EH (cell line): ENCODE results near the gene ZMAT5.
"Not testable (repeated sequence)": the region's sequence is repeated elsewhere in the genome, so short reads cannot be mapped to it uniquely, and the experiment has no call there.

Source experiments
- DNase-seq: peaks from one replicate; pipeline ENCODE4 v3.0.0-alpha.2; 2015; ENCODE audit warnings: low read depth

The ZMAT5 gene

DNA sequence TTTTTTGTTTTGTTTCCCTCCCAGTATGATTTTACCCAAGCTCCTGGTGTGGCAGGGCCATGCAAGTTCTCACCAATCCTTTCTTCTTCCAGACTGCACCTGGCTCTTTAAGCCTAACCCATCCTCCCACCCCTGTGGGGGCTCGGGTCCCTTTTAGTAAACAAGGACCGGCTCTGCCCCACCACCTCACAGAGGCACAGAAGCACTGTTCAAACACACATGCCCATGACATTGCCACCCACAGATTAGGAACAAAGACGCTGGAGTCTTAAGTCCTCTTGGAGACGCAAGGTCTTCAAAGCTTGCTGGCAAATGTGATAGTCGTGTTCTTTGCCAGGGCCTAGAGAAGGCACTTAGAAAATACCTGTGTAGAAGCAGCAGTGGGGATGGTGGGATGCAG is 19.2 kb upstream of the ZMAT5 start:
- no peak for DNase-seq

DNA sequence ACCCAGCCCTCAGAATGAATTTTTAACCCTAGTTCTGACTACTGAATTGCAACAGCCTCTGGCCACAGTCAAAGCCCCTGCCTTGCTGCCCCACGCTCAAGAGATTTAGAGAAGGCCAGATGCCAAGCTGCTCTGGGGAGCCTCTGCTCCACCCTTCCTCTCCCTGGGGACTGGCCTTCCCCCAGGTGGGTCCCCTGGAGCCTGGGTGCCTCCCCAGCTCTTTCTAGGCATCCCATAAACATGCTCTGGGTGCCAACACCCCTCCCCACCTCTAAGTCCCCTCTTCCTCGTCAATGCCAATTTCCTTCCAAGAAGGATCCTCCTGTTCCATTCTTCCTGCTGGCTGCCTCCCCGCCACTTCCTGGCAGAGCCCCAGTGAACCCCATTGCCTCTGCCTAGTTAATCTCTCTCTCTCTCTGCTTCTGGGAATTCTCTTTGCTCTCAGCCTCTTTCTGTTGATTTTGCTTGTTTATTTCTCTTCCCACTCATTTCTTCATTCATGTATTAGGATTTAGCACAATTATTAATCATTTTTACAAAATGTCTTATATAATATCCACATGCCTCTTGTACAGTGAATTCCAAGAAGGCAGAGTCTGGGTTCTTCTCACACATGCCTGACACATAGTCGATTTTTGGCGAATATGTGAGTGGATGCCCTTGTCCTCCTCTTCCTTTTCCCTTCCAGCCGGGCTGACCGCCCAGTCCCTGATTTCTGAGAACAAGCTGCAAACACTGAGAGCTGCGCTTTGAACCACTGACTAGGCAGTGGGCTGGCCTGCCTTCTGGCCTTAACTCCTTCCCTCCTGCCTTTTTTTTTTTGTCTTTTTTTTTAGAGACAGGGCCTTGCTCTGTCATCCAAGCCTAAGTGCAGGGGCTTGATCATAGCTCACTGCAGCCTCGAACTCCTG is 17.9 kb upstream of the ZMAT5 start:
- DNase-seq: no peak

DNA sequence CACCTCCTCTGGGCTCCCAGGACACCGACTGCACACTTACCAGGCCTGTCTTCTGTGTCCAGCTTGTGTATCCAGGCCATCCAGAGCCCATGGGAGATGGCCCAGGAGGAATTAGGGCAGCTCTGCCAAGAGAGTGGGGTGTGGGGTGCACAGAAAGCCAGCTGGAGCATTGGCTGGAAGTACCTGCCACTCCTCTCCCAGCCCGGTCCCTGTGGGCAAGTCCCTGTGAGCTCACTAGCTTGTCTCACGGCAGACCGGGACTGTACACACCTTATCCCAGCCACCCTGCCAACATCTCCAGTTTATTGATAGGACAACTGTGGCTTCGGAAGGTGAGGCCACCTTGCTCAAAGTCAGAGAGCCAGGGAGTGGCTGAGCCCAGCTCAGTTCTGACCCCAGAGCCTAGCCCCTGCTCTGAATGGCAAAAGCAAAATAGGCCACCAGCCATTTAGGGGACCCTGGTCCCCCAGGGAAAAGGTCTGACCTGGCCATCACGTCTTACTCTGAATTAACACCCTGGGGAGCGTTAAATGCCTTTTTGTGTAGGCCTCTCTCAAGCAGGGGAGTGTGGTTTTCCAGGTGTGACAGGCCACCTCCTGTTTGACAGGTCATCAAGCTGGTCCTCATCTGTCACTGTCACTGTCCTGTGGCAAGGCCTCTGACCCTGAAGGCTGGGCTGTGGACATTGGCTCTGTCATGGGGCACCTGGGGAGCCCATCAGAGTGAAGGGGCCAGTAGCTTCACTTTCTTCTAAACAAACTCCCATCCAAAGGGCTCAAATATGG is 15.4 kb upstream of the ZMAT5 start:
- peak; percentile 51 for DNase-seq

DNA sequence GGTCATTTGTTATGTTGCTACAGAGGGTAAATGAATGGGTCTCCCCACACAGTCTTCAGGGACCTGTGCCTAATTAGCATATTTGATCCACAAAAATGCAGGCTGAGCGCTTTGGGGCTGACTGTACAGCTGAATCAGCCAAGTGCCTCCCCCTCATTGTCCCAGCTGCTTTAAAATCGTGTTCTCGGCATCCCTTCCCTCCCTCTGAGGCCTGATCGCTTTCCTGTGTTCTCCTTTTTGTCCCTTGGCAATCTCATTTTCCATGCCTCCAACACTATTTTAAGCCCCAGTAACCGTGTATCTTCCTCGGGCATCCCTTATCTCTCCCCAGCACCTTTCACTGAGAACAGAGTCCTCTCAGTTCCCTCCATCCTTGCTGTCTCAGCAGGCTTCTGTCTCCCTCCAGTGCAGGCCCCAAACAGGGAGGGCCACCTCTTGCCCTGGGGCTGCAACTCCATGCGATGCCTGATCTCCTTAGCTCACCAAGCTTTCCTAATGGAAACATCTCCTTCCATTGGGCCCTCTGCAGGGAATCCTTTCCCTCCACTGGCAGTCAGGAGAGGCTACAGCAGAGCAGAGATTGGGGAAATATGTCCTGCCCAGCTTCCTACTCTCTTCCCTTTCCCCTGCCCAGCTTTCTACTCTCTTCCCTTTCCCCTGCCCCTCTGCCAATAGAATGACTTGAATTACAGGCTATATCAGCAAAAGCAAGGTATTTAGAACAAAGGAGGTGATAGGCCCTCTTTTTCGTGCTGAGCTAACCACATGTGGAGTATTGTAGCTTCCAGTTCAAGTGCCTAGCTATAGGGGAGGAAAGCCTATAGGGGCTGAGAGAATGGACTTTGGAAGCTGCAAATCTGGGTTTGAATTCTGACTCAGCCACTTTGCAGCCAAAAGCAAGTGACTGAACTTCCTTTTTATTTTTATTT is 14.2 kb upstream of the ZMAT5 start:
- peak; percentile 90 for DNase-seq

DNA sequence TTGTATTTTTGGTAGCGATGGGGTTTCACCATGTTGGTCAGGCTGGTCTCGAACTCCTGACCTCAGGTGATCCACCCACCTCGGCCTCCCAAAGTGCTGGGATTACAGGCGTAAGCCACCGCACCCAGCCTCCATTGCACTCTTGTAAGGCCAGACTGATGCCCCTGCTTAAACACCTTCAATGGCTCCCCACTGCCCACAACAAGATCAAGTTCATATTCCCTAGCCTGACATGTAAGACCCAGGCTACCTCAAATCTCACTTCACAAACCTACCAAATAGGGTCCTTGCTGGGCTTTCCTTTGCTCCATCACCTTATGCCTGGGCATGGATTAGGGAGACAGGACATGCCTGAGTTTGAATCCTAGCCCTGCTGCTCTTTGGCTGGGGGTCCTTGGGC is 13.4 kb upstream of the ZMAT5 start:
- no peak for DNase-seq

DNA sequence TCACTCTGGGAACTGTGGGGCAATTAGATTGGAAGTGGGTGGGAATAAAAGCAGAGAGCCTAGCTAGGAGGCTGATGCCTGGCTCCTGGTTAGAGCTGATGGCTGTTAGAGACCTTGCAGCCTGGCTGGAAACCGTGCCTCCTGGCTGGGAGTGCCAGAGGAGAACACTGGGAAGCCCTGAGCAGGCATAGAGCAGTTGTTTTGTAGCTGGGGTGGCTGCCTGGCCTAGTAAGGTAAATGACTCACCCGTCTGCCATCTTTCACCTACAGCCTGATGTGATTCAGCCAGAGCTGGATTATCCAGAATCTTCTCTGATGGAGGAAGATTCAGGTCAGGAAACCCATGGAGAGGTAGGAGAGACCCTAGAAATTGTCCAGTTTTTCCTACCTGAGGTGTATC is 6.4 kb upstream of the ZMAT5 start:
- DNase-seq: peak; percentile 51

DNA sequence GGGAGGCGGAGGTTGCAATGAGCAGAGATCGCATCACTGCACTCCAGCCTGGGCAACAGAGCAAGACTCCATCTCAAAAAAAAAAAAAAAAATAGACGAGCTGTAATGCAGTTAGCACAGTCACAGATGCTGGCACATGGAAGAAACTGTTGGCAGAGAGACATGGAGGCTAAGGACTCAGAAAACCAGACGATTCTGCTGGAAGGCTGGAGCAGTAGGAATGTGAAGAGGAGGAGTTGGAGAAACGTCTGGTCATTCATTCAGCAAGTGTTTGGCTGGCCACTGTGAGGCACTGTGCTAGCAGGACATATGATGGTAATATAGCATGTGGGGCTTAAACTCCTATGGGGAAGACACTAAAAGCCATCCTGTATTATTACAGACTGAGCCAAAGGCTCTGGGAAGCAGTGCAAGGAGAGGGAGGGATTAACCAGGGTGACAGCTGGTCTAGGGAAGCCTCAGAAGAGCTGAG is 5.4 kb upstream of the ZMAT5 start:
- DNase-seq: peak; percentile 74

DNA sequence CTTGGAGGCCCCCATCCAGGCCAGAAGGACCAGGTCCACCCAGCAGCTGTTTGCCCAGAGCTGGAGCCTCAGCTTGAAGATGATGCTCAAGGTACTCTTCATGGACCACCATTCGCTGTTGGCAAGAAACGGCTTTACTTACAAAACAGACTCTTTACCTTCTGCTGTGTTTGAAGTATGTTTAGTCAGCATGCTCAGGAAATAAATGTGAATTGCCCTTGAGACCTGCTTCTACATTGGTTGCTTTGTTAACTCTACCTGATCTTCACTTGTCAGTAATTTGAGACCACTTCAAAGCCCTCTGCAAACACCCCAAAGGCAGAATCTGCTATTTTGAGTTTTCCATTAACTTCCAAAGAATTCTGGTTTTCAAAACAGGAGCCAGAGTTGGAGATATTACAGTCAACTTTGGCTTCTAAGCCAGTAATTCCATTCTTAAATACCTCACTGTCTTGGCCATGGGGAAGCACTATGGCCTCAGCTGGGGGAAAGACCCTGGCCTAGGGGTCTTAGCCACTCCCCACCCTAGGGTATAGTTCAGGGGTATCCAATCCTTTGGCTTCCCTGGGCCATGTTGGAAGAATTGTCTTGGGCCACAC is 3.0 kb upstream of the ZMAT5 start:
- DNase-seq: no peak

DNA sequence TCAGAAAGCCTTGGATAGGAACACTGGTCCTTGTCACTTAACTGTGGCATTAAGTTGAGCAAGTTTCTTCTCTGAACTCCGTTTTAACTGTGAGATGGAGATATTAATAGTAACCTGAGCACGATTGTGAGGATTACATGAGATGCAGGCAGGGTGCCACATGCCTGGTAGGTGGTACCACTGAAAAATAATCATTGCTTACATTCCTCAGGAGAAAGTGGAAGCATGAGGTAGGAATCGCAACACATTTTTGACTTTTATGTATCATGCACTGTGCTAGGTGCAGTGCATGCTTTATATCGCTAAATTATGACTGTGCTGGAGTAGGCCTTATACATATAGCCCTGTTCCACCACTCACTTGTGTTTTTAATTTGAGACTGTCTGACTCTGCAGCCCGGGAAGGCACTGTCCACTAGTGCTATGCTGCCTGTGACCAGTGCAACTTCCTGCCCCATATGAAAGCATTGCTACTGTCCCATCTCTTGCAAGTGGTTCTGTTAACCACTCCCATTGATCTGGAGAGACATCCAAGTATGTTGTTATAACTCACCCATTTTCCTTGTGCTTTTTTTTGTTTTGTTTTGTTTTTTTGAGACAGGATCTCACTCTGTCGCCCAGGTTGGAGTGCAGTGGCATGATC is 1.4 kb upstream of the ZMAT5 start:
- DNase-seq: peak; percentile 47

DNA sequence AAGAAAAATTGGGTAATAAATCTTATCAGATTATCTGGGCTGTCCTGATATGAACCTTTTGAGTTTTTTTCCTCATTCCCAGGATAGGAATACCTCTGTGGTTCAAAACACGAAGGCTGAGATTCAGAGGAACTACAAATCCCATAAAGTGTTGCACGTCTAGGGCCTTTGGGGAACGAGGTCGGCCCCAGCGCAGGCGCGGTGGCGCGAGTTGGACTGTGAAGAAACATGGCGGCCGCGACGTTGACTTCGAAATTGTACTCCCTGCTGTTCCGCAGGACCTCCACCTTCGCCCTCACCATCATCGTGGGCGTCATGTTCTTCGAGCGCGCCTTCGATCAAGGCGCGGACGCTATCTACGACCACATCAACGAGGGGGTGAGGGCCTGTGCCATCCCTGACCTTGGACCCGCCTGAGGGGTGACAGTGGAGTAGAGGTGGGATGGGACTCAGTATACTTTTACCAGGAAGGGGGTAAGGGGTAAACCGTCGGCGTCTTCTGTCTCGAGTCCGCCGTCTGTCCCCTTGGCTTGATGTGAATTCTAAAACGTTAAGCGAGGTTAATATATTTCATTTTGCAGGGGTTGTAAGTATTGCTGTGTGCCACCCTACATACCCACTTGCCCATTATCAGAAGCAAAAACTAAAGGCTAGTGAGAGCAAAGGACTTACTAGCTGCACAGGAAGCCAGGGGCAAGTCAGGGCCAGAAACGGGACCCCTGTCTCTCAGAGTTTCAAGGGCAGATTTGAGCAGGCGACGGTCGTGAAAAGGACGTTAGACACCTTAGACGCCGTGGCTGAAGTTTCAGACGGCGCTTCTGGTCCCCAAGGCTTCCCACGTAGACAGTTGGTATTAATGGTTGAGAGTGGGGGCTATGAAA is 604 bp upstream of the ZMAT5 start, which contains the start of gene UQCR10:
TSS of gene UQCR10 (plus strand) at position 199 of the 881 bp plus-strand sequence. CDS start at position 229, 30 bp downstream.
- DNase-seq: peak; percentile 90

DNA sequence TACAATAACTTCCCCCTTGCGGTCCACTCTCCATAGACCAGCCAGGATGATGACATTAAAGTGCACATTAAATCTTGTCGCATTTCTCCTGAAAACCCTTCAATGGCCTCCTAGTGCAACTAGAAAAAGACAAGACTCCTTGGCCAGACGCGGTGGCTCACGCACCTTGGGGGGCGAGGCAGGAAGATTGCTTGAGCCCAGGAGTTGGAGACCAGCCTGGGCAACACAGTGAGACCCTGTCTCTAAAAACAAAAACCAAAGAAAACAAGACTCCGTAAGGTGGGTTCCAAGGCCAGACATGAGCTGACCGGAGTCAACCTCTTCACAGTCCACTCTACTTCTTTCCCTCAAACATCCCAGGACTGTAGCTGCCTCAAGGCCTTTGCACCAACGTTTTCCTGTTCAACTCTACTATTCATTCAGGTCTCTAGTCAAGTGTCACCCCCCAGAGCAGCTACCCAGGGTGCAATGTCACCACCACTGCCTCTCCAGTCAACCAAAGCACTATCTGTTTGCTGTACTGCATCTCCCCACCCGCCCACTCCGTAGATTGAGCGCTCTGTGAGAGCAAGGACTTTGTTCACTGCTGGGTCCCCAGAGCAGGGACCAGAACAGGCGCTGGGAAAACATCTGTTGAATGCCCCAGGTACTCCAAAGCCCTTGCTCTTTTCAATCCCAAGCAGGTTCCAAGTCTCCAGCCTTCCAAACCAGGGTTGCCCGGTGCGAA is 739 bp downstream of the ZMAT5 start:
- DNase-seq: no peak

DNA sequence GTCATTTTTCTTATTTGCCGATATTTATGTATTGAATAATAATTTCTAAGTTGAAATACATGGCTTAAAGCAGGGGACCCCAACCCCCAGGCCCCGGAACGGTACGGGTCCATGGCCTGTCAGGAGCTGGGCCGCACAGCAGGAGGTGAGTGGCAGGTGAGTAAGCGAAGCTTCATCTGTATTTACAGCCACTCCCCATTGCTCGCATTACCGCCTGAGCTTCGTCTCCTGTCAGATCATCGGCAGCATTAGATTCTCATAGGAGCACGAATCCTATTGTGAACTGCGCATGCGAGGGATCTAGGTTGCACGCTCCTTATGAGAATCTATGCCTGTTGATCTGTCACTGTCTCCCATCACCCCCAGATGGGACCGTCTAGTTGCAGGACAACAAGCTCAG is 4.5 kb downstream of the ZMAT5 start:
- no peak for DNase-seq

DNA sequence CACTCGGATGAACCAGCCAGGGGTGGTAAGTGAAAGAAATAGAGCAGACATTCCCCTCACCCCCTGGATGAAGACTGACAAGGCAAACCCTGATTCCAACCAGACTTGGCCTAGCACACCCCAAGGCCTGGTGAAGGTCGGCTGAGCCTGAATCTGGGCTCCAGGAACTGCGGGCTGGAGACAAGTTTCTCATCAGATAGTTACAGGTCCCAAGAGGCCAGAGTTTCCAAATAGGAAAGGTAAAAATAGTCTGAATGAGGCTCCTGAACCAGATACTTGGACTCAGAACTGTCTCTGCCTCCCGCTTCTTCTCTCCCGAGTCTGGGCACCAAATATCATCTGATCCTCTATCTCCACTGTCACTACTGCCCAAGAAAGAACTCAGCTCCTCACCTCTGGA is 7.8 kb downstream of the ZMAT5 start:
- no peak for DNase-seq

DNA sequence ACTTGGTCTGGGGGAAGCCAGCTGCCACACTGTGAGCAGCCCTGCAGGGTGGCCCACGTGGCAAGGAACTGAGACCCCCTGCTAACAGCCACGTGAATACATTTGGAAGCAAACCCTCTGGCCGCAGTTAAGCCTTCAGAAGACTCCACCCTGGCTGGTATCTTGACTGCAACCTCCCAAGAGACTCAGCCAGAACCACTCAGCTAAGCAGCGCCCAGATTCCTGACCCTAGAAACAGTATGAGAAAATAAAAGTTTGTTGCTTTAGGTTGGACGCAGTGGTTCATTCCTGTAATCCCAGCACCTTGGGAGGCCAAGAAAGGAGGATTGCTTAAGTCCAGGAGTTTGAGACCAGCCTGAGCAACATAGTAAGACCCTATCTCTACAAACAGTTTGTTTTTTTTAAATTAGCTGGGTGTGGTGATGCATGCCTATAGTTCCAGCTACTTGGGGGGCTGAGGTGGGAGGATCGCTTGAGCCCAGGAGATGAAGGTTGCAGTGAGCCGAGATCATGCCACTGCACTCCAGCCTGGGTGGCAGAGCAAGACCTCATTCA is 8.7 kb downstream of the ZMAT5 start:
- no peak for DNase-seq

DNA sequence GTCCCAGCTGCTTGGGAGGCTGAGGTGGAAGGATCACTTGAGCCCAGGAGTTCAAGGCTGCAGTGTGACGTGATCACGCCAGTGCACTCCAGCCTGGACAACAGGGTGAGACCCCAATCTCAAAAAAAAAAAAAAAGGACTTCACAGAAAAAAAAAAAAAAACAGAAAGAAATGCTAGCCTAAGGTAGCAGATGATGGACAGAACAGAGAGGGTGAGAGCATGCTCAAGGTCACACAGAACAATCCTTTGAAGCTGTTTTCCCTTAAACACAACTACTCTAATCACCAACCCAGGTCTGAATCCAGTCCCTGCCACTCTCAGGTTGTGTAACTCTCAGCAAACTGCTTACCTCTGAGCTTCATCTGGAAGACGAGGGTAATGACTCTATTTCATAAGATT is 9.7 kb downstream of the ZMAT5 start:
- no peak for DNase-seq

DNA sequence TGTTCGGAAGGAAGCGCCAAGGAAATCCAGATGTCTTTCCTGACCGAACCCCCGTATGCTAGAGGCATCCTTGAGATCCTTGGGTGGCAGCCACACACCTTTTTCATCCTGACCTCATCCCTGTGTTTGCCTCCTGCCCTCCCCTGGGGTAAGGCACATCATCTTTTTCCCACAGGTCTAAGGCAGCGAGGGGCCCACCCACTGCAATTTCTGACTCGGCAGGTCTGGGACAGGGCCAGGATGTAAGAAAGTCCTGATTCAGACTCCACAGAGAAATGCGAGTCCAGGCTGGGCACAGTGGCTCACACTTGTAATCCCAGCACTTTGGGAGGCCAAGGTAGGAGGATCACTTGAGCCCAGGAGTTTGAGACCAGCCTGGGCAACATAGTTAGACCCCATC is 10.5 kb downstream of the ZMAT5 start:
- DNase-seq: no peak

DNA sequence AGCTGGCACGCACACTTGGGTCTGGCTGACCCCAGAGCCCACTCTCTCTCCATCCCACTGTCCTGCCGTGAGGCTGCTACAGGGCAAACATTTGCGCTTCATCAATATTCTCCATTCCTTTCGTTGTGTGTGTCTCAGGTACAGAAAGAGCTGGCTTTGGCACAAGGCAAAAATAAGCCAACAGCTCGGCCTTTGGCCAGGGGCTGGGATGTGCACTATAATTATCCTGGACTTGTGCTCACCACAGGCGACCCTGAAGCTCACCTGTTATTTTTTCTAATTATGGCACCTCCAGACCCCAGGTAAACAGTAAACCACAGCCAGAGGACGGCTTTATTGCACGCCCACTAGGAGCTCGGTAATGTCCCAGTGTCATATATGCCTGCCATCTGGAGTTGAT is 10.9 kb downstream of the ZMAT5 start:
- DNase-seq: no peak

DNA sequence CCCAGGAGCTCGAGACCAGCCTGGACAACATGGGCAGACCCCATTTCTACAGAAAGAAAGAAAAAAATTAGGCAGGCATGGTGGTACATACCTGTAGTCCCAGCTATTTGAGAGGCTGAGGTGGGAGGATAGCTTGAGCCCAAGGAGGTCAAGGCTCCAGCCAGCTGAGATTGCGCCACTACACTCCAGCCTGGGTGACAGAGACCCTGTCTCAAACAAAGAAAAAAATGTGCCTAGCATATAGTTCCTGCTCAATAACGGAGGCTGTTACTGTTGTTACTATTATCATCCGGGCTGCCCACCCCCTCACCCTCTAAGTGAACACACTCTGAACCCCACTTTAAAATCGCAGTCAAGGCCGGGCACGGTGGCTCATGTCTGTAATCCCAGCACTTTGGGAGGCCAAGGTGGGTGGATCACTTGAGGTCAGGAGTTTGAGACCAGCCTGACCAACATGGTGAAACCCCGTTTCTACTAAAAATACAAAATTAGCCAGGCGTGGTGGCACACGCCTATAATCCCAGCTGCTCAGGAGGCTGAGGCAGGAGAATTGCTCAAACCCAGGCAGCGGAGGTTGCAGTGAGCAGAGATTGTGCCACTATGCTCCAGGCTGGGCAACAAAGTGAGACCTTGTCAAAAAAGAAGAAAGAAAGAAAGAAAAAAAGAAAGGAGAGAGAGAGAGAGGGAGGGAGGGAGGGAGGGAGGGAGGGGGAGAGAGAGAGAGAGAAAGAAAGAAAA is 12.0 kb downstream of the ZMAT5 start:
- DNase-seq: not testable (repeated sequence)
